ENCODE measurements around the gene JPT2.

Gene JPT2

GRCh38 chr16:1677942-1678499 is at the start of gene JPT2:
Gene JPT2, plus strand, starts transcription at chr16:1678279. Its CDS starts 34 bp downstream, at chr16:1678313.
- DNase-seq = peak; percentile 99

GRCh38 chr16:1630450-1631213 is 47.4 kb upstream of the JPT2 start:
- no peak for DNase-seq

GRCh38 chr16:1631230-1631629 is 46.8 kb upstream of the JPT2 start:
- no peak for DNase-seq

GRCh38 chr16:1631931-1632637 is 46.0 kb upstream of the JPT2 start:
- DNase-seq = no peak

GRCh38 chr16:1632638-1632970 is 45.5 kb upstream of the JPT2 start:
- no peak for DNase-seq

- no peak for DNase-seq
These were observed 44.8 kb upstream of the JPT2 start for GRCh38 chr16:1633310-1633709.

- DNase-seq = no peak
These were observed 43.5 kb upstream of the JPT2 start for GRCh38 chr16:1634541-1634940.

- no peak for DNase-seq
These were observed 43.0 kb upstream of the JPT2 start for GRCh38 chr16:1635070-1635469.

GRCh38 chr16:1637526-1637925 is 40.6 kb upstream of the JPT2 start:
- no peak for DNase-seq

- DNase-seq = no peak
These were observed 39.3 kb upstream of the JPT2 start for GRCh38 chr16:1638757-1639156.

- DNase-seq = no peak
These were observed 38.8 kb upstream of the JPT2 start for GRCh38 chr16:1639282-1639681.

- DNase-seq = no peak
These were observed 38.2 kb upstream of the JPT2 start for GRCh38 chr16:1639860-1640259.

GRCh38 chr16:1640261-1640941 is 37.7 kb upstream of the JPT2 start:
- DNase-seq = no peak

GRCh38 chr16:1641261-1641660 is 36.8 kb upstream of the JPT2 start:
- no peak for DNase-seq

GRCh38 chr16:1642148-1642547 is 35.9 kb upstream of the JPT2 start:
- no peak for DNase-seq

GRCh38 chr16:1642753-1643152 is 35.3 kb upstream of the JPT2 start:
- no peak for DNase-seq

- no peak for DNase-seq
These were observed 34.6 kb upstream of the JPT2 start for GRCh38 chr16:1643521-1643920.

GRCh38 chr16:1645914-1646525 is 32.1 kb upstream of the JPT2 start:
- no peak for DNase-seq

- no peak for DNase-seq
These were observed 30.2 kb upstream of the JPT2 start for GRCh38 chr16:1647856-1648255.

- no peak for DNase-seq
These were observed 27.9 kb upstream of the JPT2 start for GRCh38 chr16:1650131-1650530.

GRCh38 chr16:1651094-1651973 is 26.7 kb upstream of the JPT2 start:
- DNase-seq = no peak

- DNase-seq = no peak
These were observed 26.1 kb upstream of the JPT2 start for GRCh38 chr16:1651974-1652312.
